ENCODE data around the gene FTCD.
"Not testable (repeated sequence)": the region's sequence is repeated elsewhere in the genome, so short reads cannot be mapped to it uniquely, and the experiment has no call there.

The FTCD gene

DNA sequence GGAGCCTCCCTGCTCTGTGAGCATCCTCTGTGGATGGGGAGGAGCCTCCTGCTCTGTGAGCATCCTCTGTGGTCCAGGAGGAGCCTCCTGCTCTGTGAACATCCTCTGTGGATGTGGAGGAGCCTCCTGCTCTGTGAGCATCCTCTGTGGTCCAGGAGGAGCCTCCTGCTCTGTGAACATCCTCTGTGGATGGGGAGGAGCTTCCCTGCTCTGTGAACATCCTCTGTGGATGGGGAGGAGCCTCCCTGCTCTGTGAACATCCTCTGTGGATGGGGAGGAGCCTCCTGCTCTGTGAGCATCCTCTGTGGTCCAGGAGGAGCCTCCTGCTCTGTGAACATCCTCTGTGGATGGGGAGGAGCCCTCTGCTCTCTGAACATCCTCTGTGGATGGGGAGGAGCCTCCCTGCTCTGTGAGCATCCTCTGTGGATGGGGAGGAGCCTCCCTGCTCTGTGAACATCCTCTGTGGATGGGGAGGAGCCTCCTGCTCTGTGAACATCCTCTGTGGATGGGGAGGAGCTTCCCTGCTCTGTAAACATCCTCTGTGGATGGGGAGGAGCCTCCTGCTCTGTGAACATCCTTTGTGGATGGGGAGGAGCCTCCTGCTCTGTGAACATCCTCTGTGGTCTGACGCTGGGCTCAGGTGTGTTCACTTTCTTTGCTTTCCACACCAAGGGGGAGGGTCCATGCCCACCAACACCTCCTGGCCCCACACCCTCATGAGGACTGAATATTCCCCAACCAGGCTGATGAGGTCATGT, 15.2 kb upstream of the FTCD start:
- DNase-seq: not testable (repeated sequence)

DNA sequence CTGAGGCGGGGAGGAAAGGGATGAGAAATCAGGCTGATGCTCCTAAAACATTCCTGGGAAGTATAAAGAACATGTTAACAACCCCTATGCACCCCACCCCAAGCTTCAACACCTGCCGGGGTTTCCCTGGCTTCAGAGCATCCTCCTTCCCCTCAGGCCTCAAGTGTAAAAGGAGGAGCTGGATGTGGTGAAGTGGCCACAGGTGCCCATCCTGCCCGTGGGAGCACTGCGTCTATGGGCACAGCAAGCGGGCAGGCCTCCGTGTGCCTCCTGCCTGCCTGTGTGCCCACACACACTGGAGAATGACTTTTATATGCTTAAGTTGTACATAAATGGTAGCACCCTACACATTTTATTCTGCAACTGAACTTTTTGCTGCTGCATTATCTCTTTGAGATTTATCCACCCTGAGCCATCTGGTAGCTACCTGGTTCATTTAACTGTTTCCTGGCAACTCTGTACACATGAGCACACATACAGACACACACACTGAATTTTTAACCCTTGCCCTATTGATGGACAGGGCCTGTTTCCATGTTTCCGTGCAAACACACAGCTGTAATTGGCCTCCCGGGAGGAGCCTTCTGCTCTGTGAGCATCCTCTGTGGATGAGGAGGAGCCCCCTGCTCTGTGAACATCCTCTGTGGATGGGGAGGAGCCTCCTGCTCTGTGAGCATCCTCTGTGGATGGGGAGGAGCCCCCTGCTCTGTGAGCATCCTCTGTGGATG, 13.4 kb upstream of the FTCD start:
- DNase-seq: no peak

DNA sequence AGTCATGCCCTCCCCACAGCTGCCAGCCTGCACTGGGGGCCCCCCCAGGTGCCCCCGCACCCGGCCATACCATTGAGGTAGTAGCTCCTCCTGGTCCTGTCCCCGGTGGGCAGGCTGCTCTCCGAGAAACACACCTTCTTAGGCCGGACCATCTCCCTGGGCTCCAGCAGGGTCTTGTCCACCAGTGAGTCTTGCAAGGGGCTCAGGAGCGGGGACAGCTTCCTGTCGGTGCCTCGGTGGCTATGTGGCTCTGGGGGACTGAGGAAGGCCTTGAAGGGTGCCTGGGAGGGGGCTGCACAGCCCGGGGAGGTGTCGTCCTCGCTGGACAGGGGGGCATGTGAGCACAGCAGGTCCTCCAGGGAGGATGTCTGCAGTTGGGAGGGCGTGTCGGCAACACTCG, 12.9 kb upstream of the FTCD start:
- no peak for DNase-seq

DNA sequence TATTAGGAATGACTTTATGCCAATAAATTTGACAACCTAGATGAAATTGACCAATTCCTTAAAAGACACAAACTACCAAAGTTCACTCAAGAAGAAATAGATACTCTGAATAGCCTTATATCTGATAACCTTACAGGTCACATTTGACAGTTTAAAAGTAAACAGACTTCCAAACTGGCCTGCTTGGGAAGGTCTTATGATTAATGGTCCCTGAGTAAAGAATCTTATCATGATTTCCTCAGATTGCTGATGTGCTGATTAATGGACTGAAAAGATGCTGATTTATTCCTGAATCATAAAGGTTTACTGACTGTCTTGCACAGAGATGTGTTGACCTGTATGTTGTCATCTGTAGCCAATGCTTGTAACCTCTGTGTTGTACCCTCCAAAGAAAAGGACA, 9.7 kb upstream of the FTCD start:
- no peak for DNase-seq

DNA sequence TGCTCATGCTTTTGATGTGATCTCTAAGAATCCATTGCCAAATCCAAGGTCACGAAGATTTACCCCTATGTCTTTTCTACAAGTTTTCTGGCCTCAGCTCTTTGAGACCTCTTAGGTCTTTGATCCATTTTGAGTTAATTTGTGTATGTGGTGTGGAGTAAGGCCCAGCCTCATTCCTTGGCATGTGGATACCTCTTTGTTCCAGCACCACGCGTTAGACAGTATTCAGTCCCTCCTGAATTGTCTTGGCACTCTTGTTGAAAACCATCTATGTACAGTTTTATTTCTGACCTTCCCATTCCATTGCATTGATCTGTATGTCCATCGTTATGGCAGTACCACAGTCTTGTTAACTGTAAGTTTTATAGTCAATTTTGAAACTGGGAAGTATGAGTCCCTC, 8.0 kb upstream of the FTCD start:
- no peak for DNase-seq

GRCh38 chr21:46161633-46162592, 6.5 kb upstream of the FTCD start:
- DNase-seq: no peak

DNA sequence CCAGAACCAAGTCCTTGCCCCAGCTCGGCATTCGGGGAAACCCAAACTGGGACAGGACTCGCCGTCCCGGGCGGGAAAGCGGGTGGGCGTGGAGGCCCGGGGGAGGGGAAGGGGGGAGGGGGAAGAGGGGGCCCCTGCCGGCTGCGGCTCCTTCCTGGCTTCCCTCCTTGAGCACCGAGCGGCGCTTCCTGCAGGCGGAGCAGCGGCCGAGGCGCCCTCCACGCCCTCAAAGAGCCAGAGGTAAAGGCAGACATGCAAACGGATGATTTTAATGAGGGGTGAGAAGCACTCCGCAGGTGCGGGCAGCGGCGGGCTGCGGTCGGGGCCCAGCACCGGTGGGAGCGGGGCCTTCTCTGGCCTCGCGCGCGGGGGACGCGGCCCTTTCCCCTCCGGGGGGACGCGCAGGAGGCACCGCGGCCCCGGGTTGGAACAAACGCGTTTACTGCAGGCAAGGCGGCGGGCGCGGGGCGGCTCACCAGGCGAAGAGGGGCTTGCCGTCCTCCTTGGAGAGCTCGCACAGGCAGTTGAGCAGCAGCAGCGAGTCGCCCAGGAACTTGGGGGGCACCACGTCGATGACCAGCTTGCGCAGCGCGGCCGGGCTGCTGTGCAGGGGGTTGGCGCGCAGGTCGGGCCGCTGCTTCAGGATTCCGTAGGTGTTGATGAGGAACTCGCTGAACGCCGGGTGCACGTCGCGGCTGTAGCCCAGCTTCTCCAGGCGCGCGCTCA, 5.7 kb upstream of the FTCD start:
- no peak for DNase-seq

GRCh38 chr21:46160657-46160906, 5.2 kb upstream of the FTCD start:
- no peak for DNase-seq

DNA sequence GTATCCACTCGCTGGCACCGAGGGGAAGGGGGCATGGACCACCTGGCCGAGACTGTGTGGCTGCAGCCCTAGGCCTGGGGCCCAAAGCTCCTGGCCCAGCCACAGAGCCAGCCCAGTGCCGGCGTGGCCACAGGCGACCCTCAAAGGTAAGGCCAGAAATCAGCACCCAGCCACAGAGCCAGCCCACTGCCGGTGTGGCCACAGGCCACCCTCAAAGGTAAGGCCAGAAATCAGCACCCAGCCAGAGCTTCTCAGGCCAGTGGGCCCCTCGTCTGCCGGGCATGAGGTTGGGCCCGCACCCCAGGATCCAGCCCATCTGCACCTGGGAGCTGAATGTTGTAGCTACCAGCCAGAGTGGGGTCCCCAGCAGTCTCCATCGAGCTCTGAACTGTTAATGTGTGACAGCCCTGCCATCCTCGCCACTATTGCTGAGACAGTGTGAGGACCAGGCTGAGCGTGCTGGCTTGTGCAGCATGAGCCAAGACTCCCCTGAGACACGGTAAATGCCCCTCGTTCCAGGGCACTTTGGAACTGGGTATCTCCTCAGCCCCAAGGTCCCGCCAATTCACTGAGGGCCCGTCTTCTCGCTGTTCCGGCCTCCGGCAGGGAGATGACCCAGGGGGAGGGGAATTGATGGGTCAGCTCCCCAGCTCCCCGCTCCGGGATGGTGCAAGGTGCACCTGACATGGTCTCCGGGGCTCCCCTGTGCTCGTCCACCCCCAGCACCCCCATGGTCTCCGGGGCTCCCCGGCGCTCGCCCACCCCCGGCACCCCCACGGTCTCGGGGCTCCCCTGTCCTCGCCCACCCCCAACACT, 4.7 kb upstream of the FTCD start:
- DNase-seq: no peak

DNA sequence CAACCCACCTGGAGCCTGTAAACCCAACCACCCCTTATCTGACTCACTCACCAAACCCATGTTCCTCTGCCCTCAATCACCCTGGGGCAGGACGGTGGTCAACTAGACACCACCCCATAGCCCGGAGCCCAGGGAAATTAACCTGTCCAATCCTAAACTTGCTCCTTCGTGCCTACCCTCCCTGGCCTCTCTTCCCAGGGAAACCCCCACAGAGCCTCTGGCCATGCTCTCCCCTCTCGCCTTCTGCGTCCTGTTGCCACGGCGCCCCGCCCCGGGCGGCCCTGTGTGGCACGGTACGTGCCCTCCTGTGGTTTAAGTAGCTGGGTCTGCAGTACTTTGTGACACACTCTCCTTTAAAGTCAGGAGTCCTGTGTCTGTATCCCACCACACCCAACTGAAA, 4.0 kb upstream of the FTCD start:
- no peak for DNase-seq

GRCh38 chr21:46158666-46159300, 3.4 kb upstream of the FTCD start:
- no peak for DNase-seq

- no peak for DNase-seq
Observed at GRCh38 chr21:46157987-46158451, 2.6 kb upstream of the FTCD start.

- no peak for DNase-seq
Observed at GRCh38 chr21:46157396-46157986, 2.1 kb upstream of the FTCD start.

DNA sequence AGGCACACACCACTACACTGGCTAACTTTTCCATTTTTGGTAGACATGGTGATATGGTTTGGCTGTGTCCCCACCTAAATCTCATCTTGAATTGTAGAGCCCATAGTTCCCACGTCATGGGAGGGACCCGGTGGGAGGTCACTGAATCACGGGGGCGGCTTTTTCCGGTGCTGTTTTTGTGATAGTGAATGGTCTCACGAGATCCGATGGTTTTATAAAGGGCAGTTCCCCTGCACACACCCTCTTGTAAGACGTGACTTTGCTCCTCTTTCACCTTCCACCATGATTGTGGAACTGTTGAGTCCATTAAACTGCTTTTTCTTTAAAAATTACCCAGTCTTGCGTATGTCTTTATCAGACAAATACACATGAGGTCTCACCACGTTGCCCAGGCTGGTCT, 1.3 kb upstream of the FTCD start:
- DNase-seq: no peak

- DNase-seq: no peak
Observed at GRCh38 chr21:46156378-46156645, 933 bp upstream of the FTCD start.

- DNase-seq: no peak
Observed at GRCh38 chr21:46154955-46155513, 345 bp downstream of the FTCD start.

DNA sequence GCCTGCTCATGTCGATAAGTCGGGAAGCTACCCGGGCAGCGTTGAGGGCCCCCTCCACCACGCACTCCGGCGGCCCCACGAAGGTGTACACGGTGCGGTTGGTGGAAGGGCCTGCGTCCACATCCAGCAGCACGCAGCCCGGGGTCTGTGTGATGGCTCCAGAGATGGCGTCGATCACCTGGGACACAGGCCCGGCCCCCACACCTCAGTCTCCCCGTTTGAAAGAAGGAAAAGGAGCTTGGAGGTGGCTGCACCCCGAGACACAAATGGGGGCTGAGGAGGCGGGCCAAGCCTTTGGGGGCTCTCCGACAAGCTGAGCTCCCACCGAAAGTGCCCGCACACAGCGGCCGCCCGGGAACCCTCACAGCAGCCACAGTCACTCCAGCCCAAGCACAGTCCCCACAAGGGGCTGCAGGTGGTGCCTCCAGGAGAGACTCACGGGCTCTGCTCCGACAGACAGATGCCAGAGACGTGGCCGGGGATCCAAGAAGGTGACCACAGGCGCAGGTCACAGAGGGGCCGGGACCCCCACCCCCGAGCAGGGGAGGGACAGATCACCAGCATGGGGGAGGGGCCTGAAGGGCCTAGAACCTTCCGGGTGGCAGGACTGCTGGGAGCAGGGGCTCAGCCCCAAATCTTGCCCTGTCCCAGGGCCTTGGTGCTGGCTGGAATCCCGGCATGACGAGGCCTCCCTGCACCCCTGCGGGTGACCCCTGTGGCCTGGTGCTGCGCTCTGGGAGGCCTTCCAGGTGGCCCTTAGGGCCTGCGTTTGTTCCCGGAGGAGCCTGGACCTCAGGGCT, 1.0 kb downstream of the FTCD start:
- no peak for DNase-seq

DNA sequence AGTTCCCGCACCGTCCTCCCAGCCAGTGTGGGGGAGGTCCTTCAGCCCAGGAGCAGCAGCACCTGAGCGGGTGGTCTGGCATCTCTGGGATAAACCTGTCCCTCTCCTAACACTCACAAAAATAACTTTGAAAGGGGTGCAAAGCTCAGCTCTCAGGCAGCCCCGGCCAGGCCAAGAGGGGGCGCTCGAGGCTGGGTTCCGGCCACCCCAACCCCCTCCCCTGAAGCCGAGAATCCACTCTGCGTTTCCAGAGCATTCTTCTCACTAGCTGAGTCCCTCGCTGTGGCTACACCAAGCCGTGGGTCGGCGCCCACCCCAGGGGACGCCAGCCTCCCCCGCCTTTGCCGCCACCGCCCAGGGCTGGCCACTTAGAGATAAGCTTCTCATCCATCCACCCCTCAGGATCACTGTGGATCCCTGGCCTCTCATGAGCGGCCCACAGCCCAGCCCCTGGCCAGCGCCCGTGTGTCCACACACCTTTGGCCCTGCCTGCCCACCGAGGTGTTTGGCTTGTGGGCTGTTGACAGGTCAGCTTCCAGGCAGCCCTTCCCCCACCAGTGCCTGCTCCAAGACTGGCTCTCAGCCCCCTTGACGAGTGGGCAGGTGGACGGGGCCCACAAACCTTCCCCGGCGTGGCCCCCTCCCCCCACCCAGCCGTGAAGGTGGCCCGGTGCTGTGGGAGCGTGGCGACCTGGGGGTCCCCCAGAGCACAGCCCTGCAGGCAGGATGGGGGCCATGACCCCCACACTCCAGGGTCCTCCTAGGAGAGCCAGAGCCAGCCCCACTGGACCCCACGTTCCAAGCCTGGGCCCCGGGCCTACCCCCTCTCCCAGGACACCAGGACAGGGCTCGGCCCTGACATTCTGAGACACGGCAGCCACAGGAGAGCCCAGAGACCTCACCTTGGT, 1.9 kb downstream of the FTCD start:
- peak; percentile 74 for DNase-seq

DNA sequence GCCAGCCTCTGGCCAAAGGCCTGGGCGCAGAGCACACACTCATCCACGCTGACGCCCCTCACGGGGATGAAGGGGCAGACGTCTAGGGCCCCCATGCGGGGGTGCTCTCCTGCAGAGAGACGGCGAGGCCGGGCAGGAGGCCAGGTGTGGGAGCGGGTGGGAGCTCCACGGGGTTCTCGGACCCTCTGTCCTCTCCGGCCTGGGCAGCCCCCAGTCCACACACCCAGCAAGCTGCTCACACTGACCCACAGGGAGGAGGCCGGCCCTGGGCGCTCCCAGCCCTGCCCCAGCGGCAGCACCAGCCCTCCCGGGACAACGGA, 2.5 kb downstream of the FTCD start:
- DNase-seq: no peak
